GM23248 (cell line): ENCODE measurements around the gene PPP4R2. TPM values are rescaled to one million over a fixed set of nuclear protein-coding genes. Genes with fewer than 3 reads are reported as not detected.

Experiments used
- DNase-seq: peaks from one replicate; pipeline ENCODE4 v3.0.0-alpha.2; 2015
- H2AFZ ChIP-seq: fragments of 200-600 bp; sonication (generic); 2 replicates; pipeline ENCODE4 v1.6.1; 2016; ENCODE audit warnings: antibody characterized with exemption
- H3F3A ChIP-seq: fragments of 200-600 bp; sonication (generic); 2 replicates; pipeline ENCODE4 v1.6.1; 2016; ENCODE audit warnings: mild to moderate bottlenecking, antibody characterized with exemption, mixed run types; ENCODE audit not compliant: insufficient read depth
- H3K27ac ChIP-seq: fragments of 200-600 bp; sonication (generic); 2 replicates; pipeline ENCODE4 v1.5.1; 2016; ENCODE audit warnings: mild to moderate bottlenecking
- H3K27me3 ChIP-seq: fragments of 200-600 bp; sonication (generic); replicated peaks from 2 replicates; pipeline ENCODE4 v1.6.1; 2016; ENCODE audit warnings: mild to moderate bottlenecking; ENCODE audit not compliant: insufficient read depth
- H3K36me3 ChIP-seq: fragments of 200-600 bp; sonication (generic); 2 replicates; pipeline ENCODE4 v1.6.1; 2016; ENCODE audit warnings: low read depth, mild to moderate bottlenecking
- H3K4me1 ChIP-seq: fragments of 200-600 bp; sonication (generic); 2 replicates; pipeline ENCODE4 v1.6.1; 2016; ENCODE audit warnings: mild to moderate bottlenecking; ENCODE audit not compliant: insufficient read depth
- H3K4me2 ChIP-seq: fragments of 200-600 bp; sonication (generic); one replicate; pipeline ENCODE4 v1.6.1; 2016; ENCODE audit warnings: mild to moderate bottlenecking; ENCODE audit not compliant: unreplicated experiment
- H3K4me3 ChIP-seq: fragments of 200-600 bp; sonication (generic); 2 replicates; pipeline ENCODE4 v1.5.1; 2016; ENCODE audit warnings: mild to moderate bottlenecking
- H3K79me2 ChIP-seq: fragments of 200-600 bp; sonication (generic); 2 replicates; pipeline ENCODE4 v1.6.1; 2016; ENCODE audit warnings: mild to moderate bottlenecking; ENCODE audit not compliant: insufficient read depth
- H3K9ac ChIP-seq: fragments of 200-600 bp; sonication (generic); 2 replicates; pipeline ENCODE4 v1.6.1; 2016; ENCODE audit warnings: mild to moderate bottlenecking
- H3K9me2 ChIP-seq: fragments of 200-600 bp; sonication (generic); 2 replicates; pipeline ENCODE4 v1.6.1; 2016; ENCODE audit warnings: mixed run types, mild to moderate bottlenecking, moderate library complexity; ENCODE audit not compliant: insufficient read depth
- H3K9me3 ChIP-seq: fragments of 200-600 bp; sonication (generic); one replicate; pipeline ENCODE4 v1.6.1; 2017; ENCODE audit warnings: low read depth
- H4K20me1 ChIP-seq: fragments of 200-600 bp; sonication (generic); 2 replicates; pipeline ENCODE4 v1.6.0; 2016; ENCODE audit not compliant: insufficient read depth
- EZH2 ChIP-seq: fragments of 200-600 bp; sonication (generic); IDR thresholded peaks from 2 replicates; pipeline ENCODE4 v1.6.1; 2018; ENCODE audit warnings: antibody characterized with exemption, mild to moderate bottlenecking; ENCODE audit not compliant: insufficient read depth, poor library complexity, severe bottlenecking
- EZH2phosphoT487 ChIP-seq: fragments of 200-600 bp; sonication (generic); IDR thresholded peaks from 2 replicates; pipeline ENCODE4 v1.6.1; 2018; ENCODE audit warnings: antibody characterized with exemption, moderate library complexity, mild to moderate bottlenecking, low read depth; ENCODE audit not compliant: insufficient read depth
- WGBS, 2 experiments: methylation state at CpG; one replicate each; pipeline ENCODE4 v1.1.6; 2015 to 2017; ENCODE audit warnings: low lambda C conversion rate in 2 of 2, low coverage in 1 of 2; ENCODE audit errors: missing lambda C conversion rate in 2 of 2; 5-methylcytosine and 5-hydroxymethylcytosine counted together
- in situ Hi-C: fragments of 300-500 bp; cut with MboI; formaldehyde crosslinking; loops from 2 replicates; pipeline ENCODE4 v1.15.0; 2020
- polyA plus RNA-seq: library from polyadenylated mRNA; unstranded; fragments of >200 nt; fragmentation: Nextera tagmentation; extraction: Ambion mirVana; gene quantifications from 2 replicates; pipeline ENCODE4 v1.2.1, GENCODE V29; 2016
- total RNA-seq: library from RNA; depleted of rRNA; stranded (reverse); fragments of >200 nt; shearing (Covaris generic); gene quantifications from 2 replicates; pipeline ENCODE4 v1.2.3, GENCODE V29; 2014

Gene PPP4R2
- total and polyA plus RNA-seq, 2 experiments from 2014 or later, result 31.6 to 46.6 TPM

- Histone ChIP-seq H3K9me2 (no peaks in the 10 kb centered on the region), H3K27ac (no peak overlapping the region), H3K4me1 (peaks cover 20% of the 10 kb centered on the region), H3K4me3 (no peak overlapping the region), H3K79me2 (peaks cover 94% of the 10 kb centered on the region), H3K9me3 (no peaks in the 10 kb centered on the region), H2AFZ (no peak overlapping the region), H3K36me3 (no peaks in the 10 kb centered on the region), H3F3A (peaks cover 15% of the 10 kb centered on the region), H3K9ac (no peak overlapping the region), H4K20me1 (peaks cover 56% of the 10 kb centered on the region), H3K27me3 (no peaks in the 10 kb centered on the region), H3K4me2 (no peak overlapping the region)
- TF ChIP-seq EZH2 (no peak), EZH2phosphoT487 (no peak)
- in situ Hi-C loops, result no loop called here
- no peak for DNase-seq
Observed at GRCh38 chr3:73024836-73025235, 28.2 kb downstream of the PPP4R2 start.

GRCh38 chr3:73026111-73026759, 29.6 kb downstream of the PPP4R2 start:
- Histone ChIP-seq H3K9ac (no peak overlapping the region), H3F3A (peaks cover 24% of the 10 kb centered on the region), H3K9me2 (no peaks in the 10 kb centered on the region), H3K9me3 (no peaks in the 10 kb centered on the region), H3K79me2 (peaks cover 80% of the 10 kb centered on the region), H3K4me1 (peaks cover 22% of the 10 kb centered on the region), H2AFZ (no peak overlapping the region), H3K4me3 (no peak overlapping the region), H3K4me2 (no peak overlapping the region), H3K27me3 (no peaks in the 10 kb centered on the region), H3K27ac (no peak overlapping the region), H4K20me1 (peaks cover 56% of the 10 kb centered on the region; the same call in 1 of the 2 replicates), H3K36me3 (no peaks in the 10 kb centered on the region)
- DNase-seq, result no peak
- TF ChIP-seq EZH2 (no peak), EZH2phosphoT487 (no peak)
- in situ Hi-C loops, result no loop called here
- 76 to 79% methylated on average over 6 of the region's 6 CpGs for WGBS, 2 experiments

- no peak overlapping the region for H3K4me3 ChIP-seq
- H3K9ac ChIP-seq, result no peak overlapping the region
- in situ Hi-C loops, result no loop called here
- H3K27me3 ChIP-seq, result no peaks in the 10 kb centered on the region
- H3K9me3 ChIP-seq, result no peaks in the 10 kb centered on the region
- no peak overlapping the region for H3K4me2 ChIP-seq
- H3K4me1 ChIP-seq, result peaks cover 19% of the 10 kb centered on the region
- no peaks in the 10 kb centered on the region for H3K36me3 ChIP-seq
- H2AFZ ChIP-seq, result no peak overlapping the region
- peaks cover 24% of the 10 kb centered on the region for H3F3A ChIP-seq
- H3K27ac ChIP-seq, result no peak overlapping the region
- peaks cover 53% of the 10 kb centered on the region; the same call in 1 of the 2 replicates for H4K20me1 ChIP-seq
- no peak for DNase-seq
- WGBS, 2 experiments, result 98 to 100% methylated on average over 2 of the region's 2 CpGs
- H3K9me2 ChIP-seq, result no peaks in the 10 kb centered on the region
- peaks cover 75% of the 10 kb centered on the region for H3K79me2 ChIP-seq
- TF ChIP-seq EZH2phosphoT487 (no peak), EZH2 (no peak)
Observed at GRCh38 chr3:73026760-73027113, 30.1 kb downstream of the PPP4R2 start.

- H3K4me3 ChIP-seq, result 0 out of 2 replicates have a peak overlapping the region, but pooled peaks have one; percentile 10
- H3K9ac ChIP-seq, result peak overlapping the region; percentile 46
- WGBS, 2 experiments, result 68 to 71% methylated on average over 4 of the region's 4 CpGs
- peaks cover 32% of the 10 kb centered on the region for H3F3A ChIP-seq
- no peak overlapping the region for H2AFZ ChIP-seq
- H3K27ac ChIP-seq, result peak overlapping the region; percentile 86
- H3K4me2 ChIP-seq, result peak overlapping the region; percentile 49
- H3K27me3 ChIP-seq, result no peaks in the 10 kb centered on the region
- no peaks in the 10 kb centered on the region for H3K9me2 ChIP-seq
- no peaks in the 10 kb centered on the region for H3K36me3 ChIP-seq
- no peaks in the 10 kb centered on the region for H3K9me3 ChIP-seq
- H3K79me2 ChIP-seq, result peaks cover 54% of the 10 kb centered on the region
- peaks cover 19% of the 10 kb centered on the region for H3K4me1 ChIP-seq
- in situ Hi-C loops, result no loop called here
- TF ChIP-seq EZH2 (no peak), EZH2phosphoT487 (no peak)
- H4K20me1 ChIP-seq, result peaks cover 51% of the 10 kb centered on the region; the same call in 1 of the 2 replicates
- DNase-seq, result peak; percentile 13
Observed at GRCh38 chr3:73028803-73029202, 32.2 kb downstream of the PPP4R2 start.

GRCh38 chr3:73029321-73029796, 32.7 kb downstream of the PPP4R2 start:
- peak overlapping the region; percentile 56 for H3K4me2 ChIP-seq
- no peaks in the 10 kb centered on the region for H3K9me2 ChIP-seq
- WGBS, 2 experiments, result 0% methylated on average over 1 of the region's 1 CpG
- peak overlapping the region; percentile 52 for H3K9ac ChIP-seq
- 0 out of 2 replicates have a peak overlapping the region, but pooled peaks have one; percentile 26 for H3K4me3 ChIP-seq
- H4K20me1 ChIP-seq, result peaks cover 54% of the 10 kb centered on the region; the same call in 1 of the 2 replicates
- peaks cover 32% of the 10 kb centered on the region for H3F3A ChIP-seq
- no peaks in the 10 kb centered on the region for H3K36me3 ChIP-seq
- in situ Hi-C loops, result no loop called here
- peak overlapping the region; percentile 86 for H3K27ac ChIP-seq
- H3K79me2 ChIP-seq, result peaks cover 49% of the 10 kb centered on the region
- peak; percentile 94 for DNase-seq
- H3K27me3 ChIP-seq, result no peaks in the 10 kb centered on the region
- peaks cover 19% of the 10 kb centered on the region for H3K4me1 ChIP-seq
- no peak for TF ChIP-seq EZH2
- 0 out of 2 replicates have a peak, but pooled peaks have one; percentile 48 for TF ChIP-seq EZH2phosphoT487
- no peaks in the 10 kb centered on the region for H3K9me3 ChIP-seq
- H2AFZ ChIP-seq, result no peak overlapping the region
